GM21528 (cell line): ENCODE results near the gene SOCS4.
A peak's percentile ranks its signal among the peaks of the same experiment; 100 is the strongest.
"Not testable (repeated sequence)": the region's sequence is repeated elsewhere in the genome, so short reads cannot be mapped to it uniquely, and the experiment has no call there.

ENCODE experiments used
- ATAC-seq: cut with Tn5 transposase; IDR thresholded peaks from one replicate; pipeline ENCODE4 v1.9.1; 2021; ENCODE audit warnings: mild to moderate bottlenecking, moderate library complexity; ENCODE audit not compliant: unreplicated experiment, low FRiP score

Gene SOCS4, protein sequence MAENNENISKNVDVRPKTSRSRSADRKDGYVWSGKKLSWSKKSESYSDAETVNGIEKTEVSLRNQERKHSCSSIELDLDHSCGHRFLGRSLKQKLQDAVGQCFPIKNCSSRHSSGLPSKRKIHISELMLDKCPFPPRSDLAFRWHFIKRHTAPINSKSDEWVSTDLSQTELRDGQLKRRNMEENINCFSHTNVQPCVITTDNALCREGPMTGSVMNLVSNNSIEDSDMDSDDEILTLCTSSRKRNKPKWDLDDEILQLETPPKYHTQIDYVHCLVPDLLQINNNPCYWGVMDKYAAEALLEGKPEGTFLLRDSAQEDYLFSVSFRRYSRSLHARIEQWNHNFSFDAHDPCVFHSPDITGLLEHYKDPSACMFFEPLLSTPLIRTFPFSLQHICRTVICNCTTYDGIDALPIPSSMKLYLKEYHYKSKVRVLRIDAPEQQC

DNA sequence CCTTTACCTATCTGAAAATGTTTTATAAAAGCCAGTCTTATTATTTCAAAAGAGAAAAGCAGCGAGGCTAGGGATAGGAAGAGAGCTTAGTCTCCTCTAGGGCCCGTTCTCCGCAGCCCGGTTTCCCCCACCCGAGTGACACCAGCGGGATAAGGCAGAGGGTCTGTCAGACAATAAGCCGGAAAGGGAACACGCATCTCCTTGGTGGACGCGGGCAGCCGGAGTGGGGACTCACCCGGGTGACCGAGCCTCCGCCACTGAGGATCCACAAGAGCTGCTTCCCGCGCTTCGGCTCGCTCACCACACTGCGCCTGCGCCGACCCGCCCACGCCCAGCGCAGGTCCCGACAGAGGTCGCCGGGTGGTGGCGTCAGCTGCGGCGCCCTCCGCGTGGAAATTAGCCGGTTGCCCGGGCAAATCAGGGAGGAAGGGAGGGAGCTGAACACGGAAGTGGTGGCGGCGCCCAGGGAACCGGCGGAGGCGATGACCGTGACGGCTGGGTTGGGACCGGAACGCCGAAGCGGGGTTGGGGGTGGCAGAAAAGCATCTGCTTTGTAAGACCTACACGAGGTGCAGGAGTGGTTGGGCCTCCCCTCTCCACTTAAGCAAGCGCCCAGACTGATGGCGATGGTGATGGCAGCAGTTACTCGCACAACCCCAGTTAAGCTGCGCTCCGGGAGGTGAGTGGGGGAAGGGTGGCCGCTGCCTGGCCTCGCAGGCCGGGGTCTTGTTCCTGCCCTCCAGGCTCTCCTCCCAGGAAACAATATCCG lies at the start of gene SOCS4, which contains the start of gene WDHD1:
TSS of gene SOCS4 (plus strand) at position 444 of the 769 bp plus-strand sequence. CDS start 15,806 bp downstream, outside the sequence.
TSS of gene WDHD1 (minus strand) at position 307 of the 769 bp plus-strand sequence. CDS start 312 bp downstream, outside the sequence.
- ATAC-seq: peak; percentile 95

DNA sequence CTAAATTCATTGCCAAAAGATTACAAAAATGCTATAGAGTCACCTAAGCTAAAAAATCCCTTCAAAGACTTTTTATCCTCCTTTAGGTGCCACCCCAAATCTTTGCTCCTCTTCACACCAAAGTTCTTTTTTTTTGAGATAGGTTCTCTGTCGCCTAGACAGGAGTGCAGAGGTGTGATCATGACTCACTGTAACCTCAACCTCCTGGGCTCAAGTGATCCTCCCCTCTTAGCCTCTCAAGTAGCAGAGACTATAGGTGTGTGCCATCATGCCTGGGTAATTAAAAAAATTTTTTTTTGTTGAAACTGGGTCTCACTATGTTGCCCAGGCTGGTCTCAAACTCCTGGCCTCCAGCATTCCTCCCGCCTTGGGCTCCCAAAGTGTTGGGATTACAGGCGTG lies 48.0 kb upstream of the SOCS4 start:
- ATAC-seq: no peak

DNA sequence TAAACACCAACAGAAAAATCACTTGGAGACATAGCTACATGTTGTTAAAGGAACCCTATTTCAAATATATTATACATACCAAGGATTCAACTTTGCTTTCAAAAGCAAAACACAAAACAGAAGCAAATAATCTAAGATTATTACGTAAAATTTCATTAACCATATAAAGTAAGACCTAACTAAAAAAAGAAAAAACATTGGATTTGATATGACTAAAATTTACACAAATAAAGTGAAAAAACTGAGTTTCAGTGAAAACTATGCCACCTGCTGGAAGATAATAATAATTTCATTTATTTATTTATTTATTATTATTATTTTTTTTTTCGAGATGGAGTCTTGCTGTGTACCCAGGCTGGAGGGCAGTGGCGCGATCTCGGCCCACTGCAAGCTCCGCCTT lies 45.3 kb upstream of the SOCS4 start:
- ATAC-seq: no peak

DNA sequence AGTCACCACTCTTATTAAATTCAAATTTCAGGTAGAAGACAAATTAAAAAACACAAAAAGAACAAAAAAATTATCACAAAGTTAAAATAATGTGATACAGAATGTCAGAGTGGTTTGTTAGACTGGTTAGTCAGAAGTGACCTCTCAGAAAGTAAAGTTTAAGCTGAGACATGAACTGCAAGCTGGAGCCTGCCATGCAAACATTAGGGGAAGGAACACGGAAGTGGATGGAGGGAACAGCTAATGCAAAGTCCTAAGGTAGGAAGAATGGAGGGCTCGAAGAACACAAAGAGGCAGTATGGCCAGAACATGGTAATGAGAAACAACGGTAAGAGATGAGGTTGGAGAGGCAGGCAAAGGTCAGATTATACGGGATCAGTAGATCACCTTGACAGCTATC lies 41.9 kb upstream of the SOCS4 start:
- ATAC-seq: no peak

DNA sequence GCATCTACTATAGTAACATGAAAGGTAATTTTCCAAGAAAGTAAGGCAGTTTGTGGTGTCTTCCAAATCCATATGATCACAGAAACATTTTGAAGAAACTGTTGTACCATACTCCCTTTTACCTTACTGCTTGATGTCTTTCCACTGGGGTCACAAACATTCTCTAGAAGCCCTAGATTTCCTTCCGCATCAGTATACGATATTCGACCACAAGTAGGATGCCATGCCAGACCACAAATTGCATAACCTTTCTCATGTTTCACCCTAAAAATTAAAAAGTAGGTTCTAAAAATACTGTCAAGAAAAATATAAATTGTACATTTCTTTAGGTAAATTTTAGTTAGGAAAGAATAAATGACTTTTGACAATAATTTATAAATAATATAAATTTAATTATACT lies 26.7 kb upstream of the SOCS4 start:
- no peak for ATAC-seq

DNA sequence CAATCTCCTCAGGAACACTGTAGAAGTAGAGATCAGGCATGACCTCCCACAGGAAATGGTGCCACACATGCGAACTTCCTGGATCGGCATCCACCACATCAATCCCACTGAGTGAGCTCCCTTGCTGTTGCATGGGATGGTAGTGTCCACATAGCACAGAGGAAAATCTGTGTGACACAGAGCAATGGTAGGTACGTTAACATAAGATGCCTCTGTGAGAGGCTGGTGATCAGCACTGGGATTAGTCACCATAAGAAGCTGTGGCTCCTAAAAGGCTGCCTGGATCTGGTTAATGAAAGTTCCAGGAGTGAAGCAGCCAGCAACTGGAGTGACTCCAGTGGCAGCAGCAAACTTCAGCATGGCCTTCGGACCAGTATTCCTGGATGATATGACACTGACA lies 22.0 kb upstream of the SOCS4 start:
- no peak for ATAC-seq

DNA sequence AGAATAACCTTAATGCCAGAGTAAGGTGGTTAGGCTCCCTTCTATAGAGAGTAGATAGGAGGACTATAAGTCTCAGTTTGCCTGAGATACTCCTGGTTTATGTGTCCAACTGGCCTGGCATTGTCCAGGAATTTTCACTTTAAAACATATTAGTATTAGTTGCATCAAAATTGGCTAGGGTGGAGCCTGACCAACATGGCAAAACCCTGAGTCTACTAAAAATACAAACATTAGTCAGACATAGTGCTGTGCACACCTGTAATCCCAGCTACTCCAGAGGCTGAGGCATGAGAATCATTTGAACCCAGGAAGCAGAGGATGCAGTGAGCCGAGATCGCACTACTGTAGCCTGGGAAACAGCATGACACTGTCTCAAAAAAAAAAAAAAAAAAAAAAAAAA lies 12.0 kb upstream of the SOCS4 start:
- no peak for ATAC-seq

DNA sequence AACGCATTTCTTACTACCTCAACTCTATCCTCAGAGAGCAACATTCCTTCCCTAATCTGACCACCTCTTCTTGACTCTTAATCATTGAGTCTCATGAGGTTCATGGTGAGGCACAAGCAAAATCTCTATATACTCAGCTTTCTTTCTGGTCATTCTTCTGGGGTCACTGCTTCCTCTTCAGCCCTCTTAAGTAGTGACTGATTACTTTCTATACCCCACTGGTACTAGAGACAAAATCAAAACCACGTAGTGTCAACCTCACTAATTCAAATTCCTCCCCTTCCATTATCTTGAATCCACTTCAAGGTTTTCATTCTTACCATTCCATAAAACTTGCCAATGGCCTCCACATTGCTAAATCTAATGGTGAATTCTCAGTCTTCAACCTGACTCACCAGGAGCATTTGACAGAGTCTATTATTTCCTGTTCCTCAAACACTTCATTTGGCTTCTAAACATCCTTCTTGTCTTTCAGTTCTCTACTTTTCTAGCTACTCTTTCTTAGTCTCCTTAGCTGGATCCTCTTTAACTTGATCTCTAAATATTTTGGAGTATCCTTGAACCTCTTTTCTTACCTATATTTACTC lies 7.0 kb upstream of the SOCS4 start:
- ATAC-seq: no peak

DNA sequence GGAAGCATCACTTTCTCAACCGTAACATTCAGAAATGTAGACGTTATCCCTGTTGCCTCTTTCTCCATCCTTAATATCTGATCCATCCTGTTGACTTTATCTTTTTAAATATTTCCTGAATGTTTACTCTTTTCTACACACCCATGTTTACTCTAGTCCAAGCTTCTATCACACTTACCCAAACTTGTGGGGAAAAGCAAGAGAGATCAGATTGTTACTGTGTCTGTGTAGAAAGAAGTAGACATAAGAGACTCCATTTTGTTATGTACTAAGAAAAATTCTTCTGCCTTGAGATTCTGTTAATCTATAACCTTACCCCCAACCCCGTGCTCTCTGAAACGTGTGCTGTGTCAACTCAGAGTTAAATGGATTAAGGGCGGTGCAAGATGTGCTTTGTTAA lies 2.7 kb upstream of the SOCS4 start:
- ATAC-seq: not testable (repeated sequence)

DNA sequence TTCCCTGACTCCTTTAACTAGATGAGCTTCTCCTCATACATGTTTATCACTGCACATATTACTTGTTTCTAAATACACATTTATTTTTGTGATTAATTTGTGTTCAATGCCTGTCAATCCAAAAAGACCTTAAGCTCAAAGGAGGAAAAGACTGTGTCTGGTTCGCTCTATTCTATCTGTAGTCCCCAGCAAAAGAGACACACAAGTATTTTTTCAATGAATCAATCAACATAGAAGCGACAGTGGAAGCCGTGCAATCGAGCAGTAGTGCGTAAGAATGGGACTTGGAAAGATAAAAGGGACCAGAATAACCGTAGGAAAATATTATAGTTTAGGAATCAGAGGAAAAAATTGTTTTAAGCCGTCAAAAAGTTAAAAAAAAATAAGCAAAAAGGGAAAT lies 1.1 kb upstream of the SOCS4 start:
- no peak for ATAC-seq

DNA sequence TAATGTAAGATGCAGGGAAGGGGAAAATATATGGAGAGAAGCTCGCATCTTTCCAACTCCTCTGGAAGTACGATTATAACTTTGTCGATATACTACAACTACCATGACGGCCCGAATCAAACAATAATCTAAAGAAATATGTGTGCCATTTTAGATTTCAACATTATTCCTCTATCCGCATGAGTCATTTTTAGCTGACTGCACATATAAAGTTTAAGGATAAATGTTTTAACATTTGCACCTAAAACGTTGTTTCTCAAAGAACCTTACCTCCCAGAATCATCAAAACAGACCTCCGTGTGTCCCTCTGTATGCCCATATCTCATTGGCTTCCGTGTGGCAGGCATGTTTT lies 619 bp upstream of the SOCS4 start:
- ATAC-seq: no peak

DNA sequence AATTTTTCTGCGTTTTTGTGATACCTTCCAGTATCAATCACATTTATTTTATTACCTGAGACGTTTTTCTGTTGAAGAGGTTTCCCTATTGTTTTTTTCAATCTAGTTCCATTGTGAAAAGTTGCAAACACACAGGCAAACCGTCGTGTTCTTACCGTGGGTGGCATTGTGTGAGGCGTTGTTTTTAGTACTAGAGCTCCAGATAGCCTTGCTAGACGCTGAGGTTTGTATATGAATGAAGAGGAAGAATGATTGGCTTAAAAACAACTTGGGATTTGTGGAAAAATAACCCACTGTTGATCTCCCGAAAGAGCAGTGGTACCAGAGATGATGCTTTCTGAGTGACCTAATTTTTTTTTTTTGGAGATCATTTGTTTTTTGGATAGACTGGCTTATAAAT lies 1.0 kb downstream of the SOCS4 start:
- ATAC-seq: no peak

DNA sequence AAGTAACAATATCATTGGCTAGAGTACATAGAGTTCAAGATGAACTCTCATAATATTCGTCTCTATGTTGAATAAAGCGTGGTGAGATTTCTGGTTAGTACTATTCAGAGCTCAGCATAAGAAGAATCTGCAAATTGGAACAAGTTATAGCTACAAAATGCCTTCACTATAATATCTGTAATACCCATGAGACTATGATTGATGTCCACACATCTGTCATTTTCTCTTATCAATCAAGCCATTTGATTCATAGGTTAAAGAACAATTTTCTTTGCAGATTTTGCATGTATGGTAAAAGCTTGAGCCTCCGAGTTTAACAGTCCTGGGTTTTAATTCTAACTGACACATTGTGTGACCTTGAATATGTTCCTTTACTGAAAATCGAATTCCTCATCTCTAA lies 1.4 kb downstream of the SOCS4 start:
- no peak for ATAC-seq

DNA sequence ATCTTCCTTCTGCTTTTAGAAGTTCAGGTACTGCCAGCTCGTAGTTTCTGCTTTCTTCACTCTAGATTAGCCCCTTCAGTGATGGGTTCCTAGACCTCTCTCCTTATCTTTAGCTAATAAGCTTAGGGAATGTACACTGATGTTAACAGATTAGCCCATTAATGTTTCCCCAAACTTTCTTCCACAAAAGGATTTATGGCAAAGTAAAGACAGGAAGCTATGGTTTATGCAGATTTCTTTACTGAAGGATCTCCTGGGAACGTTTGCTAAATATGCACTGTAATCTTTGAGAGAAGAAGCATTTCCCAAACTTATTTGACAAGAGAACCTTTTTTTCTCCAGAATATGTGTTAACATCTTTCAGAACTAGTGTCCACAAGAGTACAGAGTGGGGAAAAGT lies 4.2 kb downstream of the SOCS4 start:
- no peak for ATAC-seq

DNA sequence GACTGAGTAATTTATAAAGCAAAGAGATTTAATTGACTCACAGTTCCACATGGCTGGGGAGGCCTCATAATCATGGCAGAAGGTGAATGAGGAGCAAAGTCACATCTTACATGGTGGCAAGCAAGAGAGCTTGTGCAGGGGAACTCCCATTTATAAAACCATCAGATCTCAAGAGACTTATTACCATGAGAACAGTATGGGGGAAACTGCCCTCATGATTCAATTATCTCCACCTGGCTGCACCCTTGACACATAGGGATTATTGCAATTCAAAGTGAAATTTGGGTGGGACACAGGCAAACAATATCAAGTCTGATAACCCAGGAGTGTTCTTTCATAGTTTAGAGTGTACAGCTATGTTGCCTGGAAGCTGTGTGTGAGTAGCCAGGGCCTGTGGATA lies 11.0 kb downstream of the SOCS4 start:
- ATAC-seq: not testable (repeated sequence)

DNA sequence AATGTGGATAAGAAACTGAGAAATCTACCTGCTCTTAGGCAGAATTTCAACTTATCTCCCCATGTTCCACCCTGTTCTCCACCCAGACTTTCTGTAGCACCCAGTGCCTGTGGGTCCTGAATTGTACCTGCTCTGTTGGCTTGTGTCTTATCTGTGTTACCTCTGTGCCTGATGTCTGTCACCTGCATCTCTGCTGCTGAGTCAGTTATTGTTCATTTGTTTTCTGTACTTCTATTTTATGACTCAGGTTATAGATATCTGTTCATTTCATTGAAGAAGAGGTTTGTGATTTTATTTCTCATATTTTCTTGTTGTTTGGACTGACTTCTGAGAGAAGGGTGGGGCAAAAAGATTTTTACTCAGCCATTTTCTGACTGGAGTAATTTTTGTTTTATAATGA lies 11.7 kb downstream of the SOCS4 start:
- no peak for ATAC-seq

DNA sequence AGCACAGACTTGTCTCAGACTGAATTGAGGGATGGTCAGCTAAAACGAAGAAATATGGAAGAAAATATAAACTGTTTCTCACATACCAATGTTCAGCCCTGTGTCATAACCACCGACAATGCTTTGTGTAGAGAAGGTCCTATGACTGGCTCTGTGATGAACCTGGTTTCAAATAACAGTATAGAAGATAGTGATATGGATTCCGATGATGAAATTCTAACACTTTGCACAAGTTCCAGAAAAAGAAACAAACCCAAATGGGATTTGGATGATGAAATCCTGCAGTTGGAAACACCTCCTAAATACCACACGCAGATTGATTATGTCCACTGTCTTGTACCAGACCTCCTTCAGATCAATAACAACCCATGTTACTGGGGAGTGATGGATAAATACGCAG lies 16.5 kb downstream of the SOCS4 start:
- no peak for ATAC-seq

DNA sequence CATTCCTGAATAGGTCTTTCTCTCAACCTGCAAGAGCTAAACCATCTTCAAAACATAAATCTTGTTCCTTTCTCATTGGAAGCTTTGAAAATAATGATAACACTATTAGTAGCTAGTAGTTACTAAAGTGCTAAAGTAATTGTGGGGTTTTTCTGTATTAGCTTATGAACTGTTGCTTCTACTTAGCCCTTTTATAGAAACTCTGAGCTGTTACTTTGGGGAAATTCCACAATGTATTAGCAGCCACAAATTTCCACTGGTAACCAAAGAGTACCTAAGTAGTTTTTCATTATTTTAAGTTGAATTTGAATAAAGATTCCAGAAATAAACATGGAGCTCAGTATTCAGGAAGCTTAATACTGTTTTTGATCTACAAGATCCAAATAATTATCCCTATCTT lies 18.1 kb downstream of the SOCS4 start:
- ATAC-seq: no peak

DNA sequence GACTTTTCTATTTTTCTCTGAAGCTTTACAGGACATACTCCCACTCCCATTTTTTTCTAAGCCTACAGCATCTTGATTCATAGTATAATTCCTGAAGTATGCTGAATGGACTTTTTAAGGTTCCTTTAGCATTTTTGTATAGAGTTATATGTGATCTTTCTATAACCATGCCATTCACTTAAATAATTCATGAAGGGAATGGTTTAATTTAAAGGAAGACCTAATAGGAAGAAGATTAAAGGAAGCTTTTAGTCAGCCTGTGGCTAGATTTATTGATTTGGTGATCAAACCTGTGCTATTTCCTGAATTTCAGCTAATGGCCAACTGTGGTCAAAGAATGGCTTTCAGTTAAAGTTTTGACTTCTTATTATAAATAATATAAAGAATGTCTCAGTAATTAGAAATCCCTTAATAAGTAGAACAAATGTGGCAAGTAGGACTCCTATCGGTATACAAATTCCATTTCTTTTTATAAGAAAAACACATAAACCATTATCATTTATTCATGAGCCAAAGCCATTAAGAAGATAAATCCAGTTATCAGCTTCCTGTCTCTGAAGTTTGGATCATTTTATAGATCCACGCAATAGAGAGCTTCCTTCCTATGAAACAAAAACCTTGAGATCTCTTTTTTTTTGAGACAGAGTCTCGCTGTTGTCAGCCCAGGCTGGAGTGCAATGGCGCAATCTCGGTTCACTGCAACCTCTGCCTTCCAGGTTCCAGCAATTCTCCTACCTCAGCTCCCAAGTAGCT lies 20.4 kb downstream of the SOCS4 start:
- ATAC-seq: no peak

DNA sequence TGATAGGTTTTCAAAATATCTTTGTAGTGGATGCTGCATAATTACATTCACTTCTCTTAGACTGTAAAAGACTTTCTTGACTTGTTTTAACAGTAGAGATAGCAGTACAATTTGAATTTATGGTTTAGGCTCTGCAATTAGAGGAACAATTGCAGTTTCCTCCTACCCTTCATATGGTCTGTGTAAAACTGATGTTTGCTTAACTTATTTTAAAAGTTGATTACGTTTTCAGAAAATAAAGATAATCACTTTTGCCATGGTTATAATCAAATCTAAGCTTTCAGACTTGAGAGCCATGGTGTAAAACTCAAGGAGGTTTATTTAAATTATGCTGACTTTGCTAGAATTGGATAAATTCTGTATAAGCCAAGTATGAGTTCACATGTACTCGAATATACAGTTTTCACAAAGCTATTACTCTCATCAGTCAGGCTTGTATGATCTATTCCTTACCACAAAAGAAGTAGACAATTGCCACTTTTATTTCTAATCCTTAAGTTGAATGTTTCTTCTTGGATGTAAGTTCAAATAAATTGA lies 21.9 kb downstream of the SOCS4 start:
- ATAC-seq: no peak

DNA sequence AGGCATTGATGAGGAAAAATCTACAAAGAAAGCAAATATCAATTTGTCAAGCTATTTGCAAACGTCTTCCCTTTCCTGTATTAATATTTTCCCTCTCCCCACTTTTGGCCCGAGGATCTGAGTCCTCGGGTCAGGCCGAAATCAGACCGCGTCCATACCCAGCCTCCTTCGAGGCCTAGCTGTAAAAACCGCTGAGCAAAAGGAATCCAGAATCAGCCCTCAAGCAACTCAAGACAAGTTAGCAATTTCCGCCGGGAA lies 24.1 kb downstream of the SOCS4 start:
- ATAC-seq: peak; percentile 25
